ENCODE data around the gene CALHM2. TPM values are rescaled to one million over a fixed set of nuclear protein-coding genes. Genes with fewer than 3 reads are reported as not detected.

Gene CALHM2, protein sequence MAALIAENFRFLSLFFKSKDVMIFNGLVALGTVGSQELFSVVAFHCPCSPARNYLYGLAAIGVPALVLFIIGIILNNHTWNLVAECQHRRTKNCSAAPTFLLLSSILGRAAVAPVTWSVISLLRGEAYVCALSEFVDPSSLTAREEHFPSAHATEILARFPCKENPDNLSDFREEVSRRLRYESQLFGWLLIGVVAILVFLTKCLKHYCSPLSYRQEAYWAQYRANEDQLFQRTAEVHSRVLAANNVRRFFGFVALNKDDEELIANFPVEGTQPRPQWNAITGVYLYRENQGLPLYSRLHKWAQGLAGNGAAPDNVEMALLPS
- total RNA-seq = 1.9 and 2.1 TPM in 2 replicates
- long read RNA-seq, partial matches to known transcripts = 2 of 6 reads
- long read RNA-seq, other reads (novel, unspliced or antisense) = 3 of 6 reads

- H3K36me3 Mint-ChIP-seq (ENCODE audit: unreplicated experiment) = peaks cover 4% of the 10 kb centered on the region
- H3K4me1 Mint-ChIP-seq (ENCODE audit: unreplicated experiment) = peaks cover 35% of the 10 kb centered on the region
- H3K27me3 Mint-ChIP-seq (ENCODE audit: unreplicated experiment) = no peaks in the 10 kb centered on the region
- TF ChIP-seq CTCF (IDR thresholded peaks at IDR 0.05) = no peak
- peak within 1 kb of the TSS; percentile 83 for H3K27ac Mint-ChIP-seq (ENCODE audit: unreplicated experiment)
- no peaks in the 10 kb centered on the region for H3K9me3 Mint-ChIP-seq (ENCODE audit: unreplicated experiment)
- peak within 1 kb of the TSS; percentile 38 for H3K4me3 Mint-ChIP-seq (ENCODE audit: unreplicated experiment)
- DNase-seq (ENCODE audit: extremely low spot score, unreplicated experiment) = no peak
Observed at GRCh38 chr10:103451831-103452505, at the start of gene CALHM2. Gene CALHM2 (minus strand): TSS chr10:103452370. CDS start chr10:103449941, 2,429 bp downstream.

DNA sequence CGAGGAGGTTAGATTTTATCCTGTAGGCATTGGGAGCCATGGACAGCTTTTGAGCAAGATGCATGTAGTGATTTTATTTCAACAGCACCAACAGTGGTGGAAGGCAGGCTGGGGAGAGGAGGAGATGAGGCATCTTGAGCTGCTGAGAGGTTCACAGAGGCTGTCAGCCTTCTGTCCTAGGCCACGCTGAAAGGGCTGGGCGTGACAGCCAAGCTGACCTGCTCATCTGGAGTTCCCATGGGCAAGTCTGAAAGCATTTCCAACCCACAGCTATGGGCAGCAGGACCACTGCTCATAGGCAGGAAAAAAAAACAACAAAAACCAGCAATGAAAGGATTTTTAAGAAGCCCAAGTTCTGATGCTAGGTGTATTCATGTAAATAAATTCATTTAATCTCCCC lies 49.0 kb upstream of the CALHM2 start:
- H3K4me3 Mint-ChIP-seq (ENCODE audit: unreplicated experiment) = no peak overlapping the region
- no peaks in the 10 kb centered on the region for H3K36me3 Mint-ChIP-seq (ENCODE audit: unreplicated experiment)
- peaks cover 32% of the 10 kb centered on the region for H3K27me3 Mint-ChIP-seq (ENCODE audit: unreplicated experiment)
- H3K9me3 Mint-ChIP-seq (ENCODE audit: unreplicated experiment) = no peaks in the 10 kb centered on the region
- peaks cover 36% of the 10 kb centered on the region for H3K4me1 Mint-ChIP-seq (ENCODE audit: unreplicated experiment)
- TF ChIP-seq CTCF (IDR thresholded peaks at IDR 0.05) = no peak
- no peak for DNase-seq (ENCODE audit: extremely low spot score, unreplicated experiment)
- H3K27ac Mint-ChIP-seq (ENCODE audit: unreplicated experiment) = no peak overlapping the region

DNA sequence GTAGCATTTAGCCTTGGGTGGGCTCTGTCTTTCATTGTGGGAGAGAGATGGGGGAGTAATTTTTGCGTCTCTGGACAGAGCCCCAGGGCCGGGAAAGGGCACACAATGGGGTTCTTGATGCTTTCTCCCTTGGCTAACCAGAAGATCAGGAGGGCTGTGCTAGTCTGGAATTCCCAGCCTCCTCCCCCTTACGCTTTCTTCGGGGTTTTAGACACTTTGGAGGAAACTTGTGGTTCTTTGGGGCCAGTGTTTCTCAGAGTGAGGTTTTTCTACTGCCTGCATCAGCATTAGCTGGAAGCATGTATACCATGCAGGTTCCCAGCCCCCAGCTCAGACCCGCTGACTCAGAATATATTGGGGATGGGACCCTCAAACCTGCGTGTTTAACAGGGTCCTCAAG lies 48.3 kb upstream of the CALHM2 start:
- no peaks in the 10 kb centered on the region for H3K36me3 Mint-ChIP-seq (ENCODE audit: unreplicated experiment)
- no peak overlapping the region for H3K4me3 Mint-ChIP-seq (ENCODE audit: unreplicated experiment)
- no peak for TF ChIP-seq CTCF (IDR thresholded peaks at IDR 0.05)
- H3K27ac Mint-ChIP-seq (ENCODE audit: unreplicated experiment) = no peak overlapping the region
- no peak for DNase-seq (ENCODE audit: extremely low spot score, unreplicated experiment)
- no peaks in the 10 kb centered on the region for H3K9me3 Mint-ChIP-seq (ENCODE audit: unreplicated experiment)
- H3K4me1 Mint-ChIP-seq (ENCODE audit: unreplicated experiment) = peaks cover 36% of the 10 kb centered on the region
- H3K27me3 Mint-ChIP-seq (ENCODE audit: unreplicated experiment) = peaks cover 32% of the 10 kb centered on the region

GRCh38 chr10:103499881-103500280 lies 47.7 kb upstream of the CALHM2 start:
- H3K9me3 Mint-ChIP-seq (ENCODE audit: unreplicated experiment) = no peaks in the 10 kb centered on the region
- H3K27ac Mint-ChIP-seq (ENCODE audit: unreplicated experiment) = no peak overlapping the region
- peaks cover 33% of the 10 kb centered on the region for H3K4me1 Mint-ChIP-seq (ENCODE audit: unreplicated experiment)
- H3K36me3 Mint-ChIP-seq (ENCODE audit: unreplicated experiment) = no peaks in the 10 kb centered on the region
- peaks cover 38% of the 10 kb centered on the region for H3K27me3 Mint-ChIP-seq (ENCODE audit: unreplicated experiment)
- TF ChIP-seq CTCF (IDR thresholded peaks at IDR 0.05) = no peak
- H3K4me3 Mint-ChIP-seq (ENCODE audit: unreplicated experiment) = no peak overlapping the region
- DNase-seq (ENCODE audit: extremely low spot score, unreplicated experiment) = no peak

- no peak for DNase-seq (ENCODE audit: extremely low spot score, unreplicated experiment)
- Mint-ChIP-seq H3K27me3 (ENCODE audit: unreplicated experiment) (peaks cover 41% of the 10 kb centered on the region), H3K27ac (ENCODE audit: unreplicated experiment) (no peak overlapping the region), H3K4me1 (ENCODE audit: unreplicated experiment) (peaks cover 31% of the 10 kb centered on the region), H3K4me3 (ENCODE audit: unreplicated experiment) (no peak overlapping the region), H3K9me3 (ENCODE audit: unreplicated experiment) (no peaks in the 10 kb centered on the region), H3K36me3 (ENCODE audit: unreplicated experiment) (no peaks in the 10 kb centered on the region)
- no peak for TF ChIP-seq CTCF (IDR thresholded peaks at IDR 0.05)
Observed at GRCh38 chr10:103498936-103499638, 46.9 kb upstream of the CALHM2 start.

Measured in osteocyte (in vitro differentiated cells).